ENCODE measurements around the gene REEP2.

DNA sequence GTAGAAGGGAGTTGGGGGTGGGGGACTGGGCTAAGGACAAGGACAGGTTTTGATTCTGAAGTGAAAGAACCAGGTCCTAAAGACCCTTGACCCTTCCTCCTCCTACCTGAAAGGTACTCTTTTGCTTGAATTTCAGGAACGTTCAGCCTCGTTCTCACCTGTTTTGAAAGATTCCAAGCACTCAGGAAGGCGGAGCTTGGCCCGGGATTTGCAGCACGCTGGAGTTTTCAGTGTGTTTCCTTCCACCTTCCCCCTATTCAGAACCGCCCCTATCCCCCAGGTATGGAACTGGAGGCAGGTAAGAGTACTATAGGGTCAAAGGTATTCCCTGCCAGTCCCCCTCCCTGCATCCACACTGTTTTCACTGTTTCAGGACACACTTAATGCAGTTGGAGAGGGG is 33.5 kb downstream of the REEP2 start:
- TF ChIP-seq, protein P1, sequence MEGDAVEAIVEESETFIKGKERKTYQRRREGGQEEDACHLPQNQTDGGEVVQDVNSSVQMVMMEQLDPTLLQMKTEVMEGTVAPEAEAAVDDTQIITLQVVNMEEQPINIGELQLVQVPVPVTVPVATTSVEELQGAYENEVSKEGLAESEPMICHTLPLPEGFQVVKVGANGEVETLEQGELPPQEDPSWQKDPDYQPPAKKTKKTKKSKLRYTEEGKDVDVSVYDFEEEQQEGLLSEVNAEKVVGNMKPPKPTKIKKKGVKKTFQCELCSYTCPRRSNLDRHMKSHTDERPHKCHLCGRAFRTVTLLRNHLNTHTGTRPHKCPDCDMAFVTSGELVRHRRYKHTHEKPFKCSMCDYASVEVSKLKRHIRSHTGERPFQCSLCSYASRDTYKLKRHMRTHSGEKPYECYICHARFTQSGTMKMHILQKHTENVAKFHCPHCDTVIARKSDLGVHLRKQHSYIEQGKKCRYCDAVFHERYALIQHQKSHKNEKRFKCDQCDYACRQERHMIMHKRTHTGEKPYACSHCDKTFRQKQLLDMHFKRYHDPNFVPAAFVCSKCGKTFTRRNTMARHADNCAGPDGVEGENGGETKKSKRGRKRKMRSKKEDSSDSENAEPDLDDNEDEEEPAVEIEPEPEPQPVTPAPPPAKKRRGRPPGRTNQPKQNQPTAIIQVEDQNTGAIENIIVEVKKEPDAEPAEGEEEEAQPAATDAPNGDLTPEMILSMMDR (IDR thresholded peaks at IDR 0.05) = no peak
- TF ChIP-seq EP300 (IDR thresholded peaks at IDR 0.05) = no peak
